Measurements from ENCODE around the gene SNAP25.

SNAP25 gene

DNA sequence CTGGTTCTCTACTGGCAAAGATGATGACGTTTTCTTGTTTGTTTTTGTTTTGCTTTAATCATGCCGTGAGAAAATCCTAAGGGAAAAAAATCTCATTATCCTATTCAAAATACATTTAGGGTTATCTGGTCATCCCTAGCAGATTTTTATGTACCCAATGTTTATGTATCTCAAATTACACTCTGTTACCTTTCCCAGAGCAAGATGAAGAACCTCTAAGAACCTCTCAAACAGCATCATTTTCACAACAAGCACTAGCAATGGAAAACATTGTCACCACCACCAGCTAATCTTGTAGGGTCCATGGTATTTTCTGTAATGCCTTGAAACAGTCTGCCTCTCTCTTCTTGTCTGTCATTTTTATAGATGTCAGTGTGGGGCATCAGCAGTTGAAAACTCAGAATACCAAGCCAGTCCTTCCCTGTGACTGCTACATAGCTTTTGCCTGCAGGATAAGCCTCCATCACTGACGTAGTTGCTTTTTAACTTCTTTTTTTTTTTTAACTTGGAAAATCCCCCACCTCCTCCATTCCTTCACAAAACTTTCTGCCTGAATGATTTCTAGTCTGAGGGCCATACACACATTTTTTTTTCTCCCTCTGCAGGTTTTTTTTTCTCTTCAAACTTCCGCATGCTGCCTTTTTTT, 2.4 kb upstream of the SNAP25 start:
- no peak for DNase-seq (ENCODE audit: extremely low read depth in 1 of 2, low read depth in 1 of 2)

GRCh38 chr20:10217721-10218410, 764 bp upstream of the SNAP25 start:
- no peak for DNase-seq (ENCODE audit: extremely low read depth in 1 of 2, low read depth in 1 of 2)

DNA sequence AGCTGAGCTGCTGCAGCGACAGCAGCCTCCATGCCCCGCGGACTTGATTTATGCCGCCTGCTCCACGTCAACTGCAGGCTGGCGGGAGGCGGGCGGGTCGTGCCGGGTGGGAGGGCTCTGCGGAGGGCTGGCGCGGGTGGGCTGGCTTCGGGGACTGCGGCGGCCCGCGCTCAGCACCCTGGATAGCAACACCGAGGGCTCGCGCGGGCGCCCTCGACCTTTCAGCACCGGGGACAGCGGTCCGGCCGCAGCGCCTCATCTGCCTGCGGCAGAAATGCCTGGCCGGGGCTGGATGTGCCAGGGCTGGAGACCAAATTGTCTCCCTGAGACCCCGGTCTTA, 792 bp downstream of the SNAP25 start:
- DNase-seq (ENCODE audit: extremely low read depth in 1 of 2, low read depth in 1 of 2): peak in 1 of 2 donors; percentile 52

GRCh38 chr20:10219993-10220750, 1.5 kb downstream of the SNAP25 start:
- no peak for DNase-seq (ENCODE audit: extremely low read depth in 1 of 2, low read depth in 1 of 2)

- no peak for DNase-seq (ENCODE audit: extremely low read depth in 1 of 2, low read depth in 1 of 2)
These were observed 2.4 kb downstream of the SNAP25 start for GRCh38 chr20:10221021-10221420.

GRCh38 chr20:10225439-10226060, 6.9 kb downstream of the SNAP25 start:
- no peak for DNase-seq (ENCODE audit: extremely low read depth in 1 of 2, low read depth in 1 of 2)

DNA sequence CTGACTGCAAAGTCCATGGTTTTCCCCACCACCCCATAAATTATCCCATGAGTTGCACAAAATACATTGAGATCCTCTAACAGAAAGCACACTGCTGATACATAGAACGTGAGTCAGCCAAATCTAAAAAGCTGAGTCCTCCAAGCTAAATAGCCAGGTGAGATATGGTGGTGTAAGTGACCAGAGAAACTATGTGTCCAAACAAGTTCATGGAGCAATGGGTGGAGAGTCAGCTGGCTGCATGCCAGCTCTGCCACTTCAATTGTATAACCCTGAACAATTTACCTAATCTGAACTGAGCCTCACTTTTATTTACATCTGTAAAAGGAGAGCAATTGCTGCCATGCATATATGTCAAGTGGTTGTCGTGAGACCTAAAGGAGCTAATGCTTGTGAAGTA, 9.7 kb downstream of the SNAP25 start:
- no peak for DNase-seq (ENCODE audit: extremely low read depth in 1 of 2, low read depth in 1 of 2)

- DNase-seq (ENCODE audit: extremely low read depth in 1 of 2, low read depth in 1 of 2): no peak
These were observed 12.7 kb downstream of the SNAP25 start for GRCh38 chr20:10231290-10231689.

GRCh38 chr20:10236540-10237533, 18.2 kb downstream of the SNAP25 start:
- no peak for DNase-seq (ENCODE audit: extremely low read depth in 1 of 2, low read depth in 1 of 2)

DNA sequence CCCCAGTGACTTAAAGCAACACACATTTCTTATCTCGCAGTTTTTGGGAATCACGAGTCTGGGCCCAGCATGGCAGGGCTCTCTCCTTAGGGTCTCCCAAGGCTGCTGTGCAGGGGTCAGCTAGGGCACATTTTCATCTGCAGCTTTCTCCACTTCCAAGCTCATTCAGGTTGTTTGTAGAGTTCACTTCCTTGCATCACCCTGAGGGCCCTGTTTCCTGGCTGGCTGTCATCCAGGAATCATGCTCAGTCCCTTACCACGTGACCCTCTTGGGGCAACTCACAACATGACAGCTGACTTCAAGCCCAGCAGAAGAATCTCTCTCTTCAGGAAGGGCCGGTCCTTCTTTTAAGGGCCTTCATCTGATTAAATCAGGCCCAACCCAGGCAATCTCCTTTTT, 21.3 kb downstream of the SNAP25 start:
- no peak for DNase-seq (ENCODE audit: extremely low read depth in 1 of 2, low read depth in 1 of 2)

- no peak for DNase-seq (ENCODE audit: extremely low read depth in 1 of 2, low read depth in 1 of 2)
These were observed 22.0 kb downstream of the SNAP25 start for GRCh38 chr20:10240655-10241054.

- DNase-seq (ENCODE audit: extremely low read depth in 1 of 2, low read depth in 1 of 2): no peak
These were observed 23.5 kb downstream of the SNAP25 start for GRCh38 chr20:10242166-10242565.

- DNase-seq (ENCODE audit: extremely low read depth in 1 of 2, low read depth in 1 of 2): no peak
These were observed 28.8 kb downstream of the SNAP25 start for GRCh38 chr20:10247440-10247839.

DNA sequence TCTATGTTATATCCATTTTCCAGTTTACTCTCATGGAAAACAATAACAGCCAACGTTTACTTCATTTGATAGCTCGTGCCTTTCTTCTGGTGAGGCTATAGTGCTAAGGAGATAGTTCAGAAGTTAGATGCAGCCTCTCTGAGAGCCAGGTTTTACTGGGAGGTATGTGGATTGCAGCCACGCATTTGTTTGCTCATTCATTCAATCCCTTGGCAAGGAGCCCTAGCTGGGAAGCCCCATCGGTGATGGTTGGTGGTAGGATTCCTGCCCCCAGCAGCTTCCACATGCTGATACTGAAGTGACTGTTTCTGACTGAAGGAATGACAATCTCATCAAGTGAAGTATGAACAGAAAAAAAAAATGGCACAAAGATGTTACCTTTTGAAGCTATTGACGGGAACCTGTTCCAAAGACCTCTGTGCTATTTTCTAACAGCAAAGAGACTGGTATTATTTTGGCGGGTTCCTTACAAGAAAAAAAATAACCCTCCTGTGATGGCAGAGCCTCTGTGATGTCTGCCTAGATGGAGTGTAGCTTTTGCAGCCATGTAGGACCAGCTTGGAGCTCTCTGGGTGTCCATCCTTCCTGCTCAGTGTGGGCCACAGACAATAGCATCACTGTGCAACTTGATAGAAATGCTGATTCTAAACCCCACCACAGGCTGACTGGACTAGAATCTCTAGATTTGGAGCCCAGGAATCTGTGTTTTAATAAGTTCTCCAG, 30.6 kb downstream of the SNAP25 start:
- no peak for DNase-seq (ENCODE audit: extremely low read depth in 1 of 2, low read depth in 1 of 2)

DNA sequence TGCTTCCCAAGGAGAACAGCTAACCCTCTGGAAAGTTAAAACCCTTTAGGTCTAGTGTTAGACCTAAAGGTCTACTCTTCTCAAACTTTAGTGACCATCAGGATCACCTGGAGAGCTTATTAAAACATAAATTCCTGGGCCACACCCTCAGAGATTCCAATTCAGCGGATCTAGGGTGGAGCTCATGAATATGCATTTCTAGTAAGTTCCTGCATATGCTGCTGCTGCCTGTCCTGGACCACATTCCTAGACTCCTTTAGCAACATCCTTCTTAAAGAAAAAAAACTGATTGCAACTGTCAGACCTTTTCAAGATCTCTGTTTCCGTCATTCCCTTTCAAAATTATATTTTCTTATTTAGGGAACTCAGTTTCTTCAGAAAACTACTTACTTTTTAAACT, 31.2 kb downstream of the SNAP25 start:
- no peak for DNase-seq (ENCODE audit: extremely low read depth in 1 of 2, low read depth in 1 of 2)

GRCh38 chr20:10250902-10251301, 32.3 kb downstream of the SNAP25 start:
- DNase-seq (ENCODE audit: extremely low read depth in 1 of 2, low read depth in 1 of 2): no peak

GRCh38 chr20:10253780-10254179, 35.1 kb downstream of the SNAP25 start:
- no peak for DNase-seq (ENCODE audit: extremely low read depth in 1 of 2, low read depth in 1 of 2)

- DNase-seq (ENCODE audit: extremely low read depth in 1 of 2, low read depth in 1 of 2): no peak
These were observed 37.2 kb downstream of the SNAP25 start for GRCh38 chr20:10255846-10256245.

- no peak for DNase-seq (ENCODE audit: extremely low read depth in 1 of 2, low read depth in 1 of 2)
These were observed 40.5 kb downstream of the SNAP25 start for GRCh38 chr20:10259166-10259565.

DNA sequence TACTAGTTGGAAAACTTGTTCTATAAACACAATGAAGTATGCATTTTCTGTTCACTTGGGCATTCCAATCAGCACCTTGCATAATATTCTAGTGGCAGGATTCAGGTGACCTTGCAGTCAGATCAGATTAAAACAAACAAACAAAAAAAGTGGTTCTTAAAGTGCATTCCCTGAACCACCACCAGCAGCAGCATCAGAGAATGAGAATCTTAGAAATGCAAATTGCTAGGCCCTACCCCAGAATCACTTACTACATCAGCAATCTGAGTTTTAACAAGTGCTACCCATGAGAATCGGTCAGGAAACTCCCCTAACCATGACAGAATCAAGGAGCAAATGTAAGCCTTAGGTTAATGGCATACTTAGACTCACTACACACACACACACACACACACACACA, 41.7 kb downstream of the SNAP25 start:
- DNase-seq (ENCODE audit: extremely low read depth in 1 of 2, low read depth in 1 of 2): no peak
